GM18861 (cell line): ENCODE results near the gene ENPP3.

Experiments used
- ATAC-seq: cut with Tn5 transposase; IDR thresholded peaks from one replicate; pipeline ENCODE4 v1.9.1; 2021; ENCODE audit not compliant: unreplicated experiment

ENPP3 gene

DNA sequence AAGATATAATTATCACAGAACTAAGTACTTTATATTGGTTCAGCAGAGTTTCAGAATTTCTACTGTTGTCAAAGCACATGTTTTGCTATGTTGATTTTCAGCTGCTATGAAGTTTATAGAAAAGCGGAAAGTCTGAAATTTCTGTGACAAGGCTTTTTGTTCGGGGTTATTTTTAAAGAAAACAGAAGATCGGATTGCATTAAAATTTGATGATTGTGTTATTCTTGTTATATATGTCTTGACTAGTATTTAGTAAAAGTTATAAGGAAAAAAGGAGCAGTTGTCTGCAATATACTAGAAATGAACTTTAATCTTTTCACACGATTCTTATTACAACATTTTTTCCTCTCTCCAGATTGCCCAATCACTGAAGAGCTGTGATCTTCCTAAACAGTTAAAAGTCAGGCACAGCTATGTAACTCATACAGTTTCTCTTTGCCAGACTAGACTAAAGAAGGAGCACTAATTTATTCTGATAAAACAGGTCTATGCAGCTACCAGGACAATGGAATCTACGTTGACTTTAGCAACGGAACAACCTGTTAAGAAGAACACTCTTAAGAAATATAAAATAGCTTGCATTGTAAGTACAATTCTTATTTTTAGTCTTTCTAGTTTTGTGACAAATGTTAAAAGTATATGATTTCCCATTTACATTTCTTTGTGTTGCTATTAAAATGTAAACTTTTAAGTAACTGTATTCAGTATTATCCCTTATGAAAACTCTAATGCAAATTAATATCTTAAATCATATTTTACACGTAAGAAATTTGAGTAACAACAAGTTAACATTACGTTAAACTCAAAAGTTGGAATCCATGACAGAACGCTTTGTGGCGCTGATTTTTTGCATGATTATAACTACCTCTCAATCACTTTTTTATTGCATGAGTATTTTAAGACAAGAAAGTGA, at the start of gene ENPP3:
TSS of gene ENPP3 (plus strand) at position 423 of the 913 bp plus-strand sequence. CDS start at position 506, 83 bp downstream.
- ATAC-seq = no peak

DNA sequence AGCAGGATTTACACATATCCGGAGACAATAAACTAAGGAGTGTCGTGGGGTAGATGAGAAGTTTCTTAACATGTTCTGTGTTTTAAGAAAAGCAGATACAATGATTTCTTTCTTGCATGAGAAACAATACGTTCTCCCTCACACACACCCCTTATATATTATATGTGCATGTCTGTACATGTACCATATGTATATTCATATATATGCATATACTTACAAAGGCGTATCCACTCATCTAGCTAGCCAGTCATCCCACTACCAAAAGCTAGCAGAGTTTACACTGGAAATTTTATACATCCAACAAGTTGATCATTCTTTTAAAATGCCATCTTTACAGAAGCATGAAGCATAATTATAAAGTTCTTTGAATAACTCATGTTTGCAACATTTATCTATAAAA, 49.2 kb upstream of the ENPP3 start:
- ATAC-seq = no peak

DNA sequence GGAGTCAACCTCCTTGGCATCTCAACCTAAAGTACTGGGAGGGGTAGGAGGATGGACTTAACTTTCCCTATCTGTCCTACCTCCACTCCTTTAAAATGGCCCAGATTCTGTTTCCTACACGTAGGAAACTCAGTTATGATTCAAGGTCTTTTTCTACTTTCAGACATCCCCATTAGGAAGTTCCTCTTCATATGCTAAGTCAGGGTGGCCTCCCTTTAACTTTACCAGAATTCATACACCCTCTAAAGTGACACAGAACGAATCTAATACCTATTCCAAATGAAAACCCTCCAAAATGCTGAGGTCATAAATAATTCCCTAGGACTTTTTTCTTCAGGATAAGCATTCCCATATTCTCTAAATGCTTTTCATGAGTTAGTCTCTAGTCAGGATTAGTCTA, 48.5 kb upstream of the ENPP3 start:
- ATAC-seq = no peak

GRCh38 chr6:131592935-131593334, 44.2 kb upstream of the ENPP3 start:
- no peak for ATAC-seq

DNA sequence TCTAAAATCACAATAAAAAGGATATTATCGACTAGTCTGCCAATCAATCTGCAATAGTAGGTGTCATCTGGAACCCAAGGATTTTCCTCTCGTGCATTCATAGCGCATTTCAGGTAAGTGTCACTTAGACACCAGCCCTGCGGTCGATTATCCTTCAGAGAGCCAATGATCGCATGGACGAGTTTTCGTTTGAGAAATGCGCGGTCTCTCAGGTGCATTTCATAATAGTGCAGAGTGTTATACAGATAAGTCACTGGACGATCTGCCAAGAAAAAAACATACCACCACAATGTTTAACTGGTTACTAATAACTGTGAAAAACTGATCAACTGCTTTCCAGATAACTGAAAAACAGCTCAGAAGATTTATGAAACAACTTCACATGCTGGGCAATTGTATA, 43.0 kb upstream of the ENPP3 start:
- ATAC-seq = no peak

- no peak for ATAC-seq
These were observed 39.7 kb upstream of the ENPP3 start for GRCh38 chr6:131597446-131597845.

DNA sequence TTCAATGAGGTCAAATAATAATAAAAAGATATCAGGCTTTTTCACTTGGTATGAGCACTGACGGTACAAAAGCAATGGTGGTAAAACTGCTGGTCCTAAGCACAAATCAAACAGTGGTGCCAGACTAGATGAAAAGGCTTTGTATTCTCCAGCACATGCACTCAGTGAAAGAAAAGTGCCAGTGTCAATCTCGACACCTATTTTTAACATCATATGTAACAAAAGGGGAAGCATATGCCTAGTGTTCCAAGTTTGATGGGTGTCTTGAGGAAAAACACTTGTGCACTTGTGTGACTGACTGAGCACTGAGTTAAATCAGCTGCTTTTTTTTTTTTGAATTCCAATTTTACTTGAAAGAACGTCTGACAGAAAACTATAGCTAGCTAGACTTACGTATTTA, 36.4 kb upstream of the ENPP3 start:
- no peak for ATAC-seq

DNA sequence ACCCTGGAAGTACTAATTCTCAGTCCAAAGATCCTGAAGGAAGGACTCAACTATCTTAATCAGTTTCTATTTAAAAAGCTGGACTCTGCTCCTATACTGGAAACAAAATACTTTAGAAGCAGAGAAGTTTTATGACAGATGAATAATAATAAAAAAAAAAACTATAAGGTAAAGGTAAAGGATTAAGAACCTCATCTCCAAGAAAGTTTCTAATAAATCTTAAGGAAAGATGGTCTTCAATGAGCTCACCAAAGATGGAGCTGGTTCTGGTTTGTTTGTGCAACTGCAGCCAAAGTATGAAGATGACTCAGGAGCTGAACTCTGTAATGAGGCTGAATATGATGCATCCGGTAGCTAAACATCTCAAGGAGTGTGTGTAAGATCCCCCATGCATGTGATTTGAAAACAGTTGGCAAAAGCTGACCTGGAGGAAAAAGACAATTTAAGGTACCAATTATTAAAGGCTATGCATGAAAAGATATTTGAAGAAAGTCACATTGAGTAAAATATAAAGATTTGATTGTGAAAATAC, 34.3 kb upstream of the ENPP3 start:
- no peak for ATAC-seq

- no peak for ATAC-seq
These were observed 23.7 kb upstream of the ENPP3 start for GRCh38 chr6:131613296-131613925.

- no peak for ATAC-seq
These were observed 21.8 kb upstream of the ENPP3 start for GRCh38 chr6:131615275-131615674.

- peak; percentile 92 for ATAC-seq
These were observed 9.1 kb upstream of the ENPP3 start, which contains the start of gene MED23 for GRCh38 chr6:131627724-131628682. Gene MED23 (minus strand): TSS chr6:131628242. CDS start chr6:131628049, 193 bp downstream.

DNA sequence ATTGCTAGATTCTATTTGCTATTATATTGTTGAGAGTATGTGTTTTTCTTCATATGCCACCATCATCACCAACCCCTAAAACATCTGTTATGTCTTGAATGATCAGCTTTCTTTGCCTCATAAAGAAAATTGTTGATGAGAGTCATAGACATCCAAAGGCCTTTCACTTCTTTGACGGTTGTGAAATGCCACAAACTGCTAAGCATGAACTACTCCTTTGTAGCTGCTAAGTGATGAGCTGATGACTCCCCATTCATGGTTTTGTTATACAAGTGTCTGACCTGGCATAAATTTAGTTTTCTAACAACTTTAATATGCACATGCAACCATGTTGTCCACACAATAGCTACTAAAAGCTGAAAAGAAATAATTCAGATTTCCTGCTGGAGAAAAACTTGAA, 8.4 kb upstream of the ENPP3 start:
- ATAC-seq = no peak

DNA sequence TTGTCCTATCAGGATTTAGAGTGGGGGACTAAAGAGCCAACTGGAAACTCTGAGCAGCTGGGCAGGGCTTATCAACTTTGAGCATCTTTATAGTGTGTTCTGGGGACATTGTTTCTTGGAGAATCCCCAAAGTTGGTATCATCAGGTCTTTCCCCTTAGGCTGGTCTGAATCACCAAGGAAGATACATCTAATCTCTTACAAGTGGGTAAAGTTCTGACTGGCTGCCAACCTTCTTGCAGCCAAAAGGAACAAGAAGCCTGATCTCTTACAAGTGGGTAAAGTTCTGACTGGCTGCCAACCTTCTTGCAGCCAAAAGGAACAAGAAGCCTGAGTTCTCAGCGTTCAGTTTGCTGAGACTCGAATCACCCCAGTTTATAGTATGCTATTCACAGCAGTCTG, 7.5 kb upstream of the ENPP3 start:
- no peak for ATAC-seq

DNA sequence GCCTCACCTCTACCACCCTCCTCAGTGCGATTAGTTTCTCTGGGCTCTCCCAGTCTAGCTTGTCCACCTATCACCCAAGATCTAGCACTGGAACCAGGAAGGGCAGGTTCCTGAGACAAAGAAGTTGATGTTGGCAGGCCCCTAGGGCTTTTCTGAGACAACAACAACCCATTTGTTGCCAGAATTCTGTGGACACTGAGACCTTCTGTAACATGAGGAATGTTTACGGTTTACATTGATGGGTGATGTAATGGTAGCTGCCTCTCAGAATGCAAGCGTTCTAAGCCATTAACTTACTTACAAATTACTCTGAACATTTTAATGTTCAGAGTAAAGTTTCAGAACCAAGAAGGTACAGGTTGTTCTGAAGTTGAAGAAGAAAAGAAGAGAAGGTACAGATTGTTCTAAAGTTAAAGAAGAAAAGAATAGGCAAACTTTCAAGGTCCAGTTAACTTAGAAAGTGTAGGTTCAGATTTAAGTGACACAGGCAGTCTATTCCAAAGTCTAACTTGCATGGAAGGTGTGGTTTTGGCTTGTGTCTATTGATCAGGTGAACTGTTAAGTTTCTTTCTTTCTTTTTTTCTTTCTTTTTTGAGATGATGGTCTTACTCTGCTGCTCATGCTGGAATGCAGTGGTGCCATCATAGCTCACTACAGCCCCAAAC, 5.3 kb upstream of the ENPP3 start:
- no peak for ATAC-seq

DNA sequence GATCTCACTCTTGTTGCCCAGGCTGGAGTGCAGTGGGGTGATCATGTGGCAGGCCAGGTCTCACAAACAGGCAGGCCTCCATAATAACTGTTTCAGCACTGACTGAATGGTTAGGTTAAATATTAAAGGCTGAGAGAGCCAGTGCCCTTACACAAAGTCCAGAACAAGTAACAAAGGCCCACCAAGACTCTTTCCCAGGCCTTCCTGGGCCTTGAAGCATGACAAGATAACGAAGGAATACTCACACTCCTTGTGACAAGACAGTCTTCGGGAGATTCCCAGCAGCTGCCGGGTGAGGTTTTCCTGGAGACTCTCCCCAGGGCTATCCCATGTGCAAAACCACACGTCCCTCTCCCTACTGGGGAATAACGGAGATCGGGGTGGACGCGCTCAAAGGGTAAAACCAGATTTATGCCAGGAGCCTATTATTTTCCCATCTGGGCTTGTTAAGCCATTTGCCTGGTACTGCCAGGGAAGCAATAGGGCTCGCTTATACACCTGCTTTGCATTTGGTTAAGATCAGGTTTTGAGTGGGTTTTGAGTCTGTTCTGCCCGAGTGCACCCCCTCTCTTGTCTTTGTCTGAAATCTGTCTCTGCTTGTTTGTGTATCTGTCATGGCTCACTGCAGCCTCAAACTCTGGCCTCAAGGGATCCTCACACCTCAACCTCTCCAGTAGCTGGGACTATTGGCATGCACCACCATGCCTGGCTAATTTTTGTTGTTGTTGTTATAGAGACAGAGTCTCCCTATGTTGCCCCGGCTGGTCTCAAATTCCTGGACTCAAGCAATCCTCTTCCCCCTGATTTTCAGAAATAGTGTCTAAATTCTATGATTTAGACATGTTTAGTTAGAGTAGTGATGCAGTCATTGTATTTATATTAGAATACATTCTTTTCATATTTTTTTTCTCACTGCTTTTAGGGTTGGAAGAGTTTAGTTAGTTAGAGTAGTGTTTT, 1.4 kb upstream of the ENPP3 start:
- ATAC-seq = peak; percentile 92

GRCh38 chr6:131638013-131638412, 911 bp downstream of the ENPP3 start:
- ATAC-seq = no peak

- ATAC-seq = peak; percentile 37
These were observed 3.0 kb downstream of the ENPP3 start for GRCh38 chr6:131640100-131640499.

DNA sequence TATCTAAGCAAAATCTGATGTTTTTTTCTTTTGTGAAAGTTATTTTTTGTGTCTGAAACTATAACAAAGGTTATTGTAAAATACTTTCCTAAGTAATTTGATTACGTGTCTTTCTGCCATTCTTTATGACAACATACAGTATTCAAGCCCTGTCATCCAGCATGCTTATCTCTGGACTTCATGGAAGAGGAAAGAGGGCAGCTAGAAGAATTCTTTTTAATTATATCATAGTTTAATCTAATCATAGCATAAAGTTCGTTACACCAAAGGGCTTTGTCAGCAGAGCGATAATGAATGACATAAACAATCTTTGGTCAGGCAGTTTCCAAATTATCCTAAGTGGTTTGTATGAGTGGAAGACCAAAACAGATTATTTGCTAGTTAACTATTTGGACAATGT, 3.5 kb downstream of the ENPP3 start:
- ATAC-seq = no peak

GRCh38 chr6:131641554-131641953, 4.5 kb downstream of the ENPP3 start:
- ATAC-seq = no peak
